Measurements from ENCODE around the gene LRP1-AS. TPM values are rescaled to one million over a fixed set of nuclear protein-coding genes. Genes with fewer than 3 reads are reported as not detected.

Gene LRP1-AS
- total RNA-seq, 1 donor from 2014 or later: not detected

DNA sequence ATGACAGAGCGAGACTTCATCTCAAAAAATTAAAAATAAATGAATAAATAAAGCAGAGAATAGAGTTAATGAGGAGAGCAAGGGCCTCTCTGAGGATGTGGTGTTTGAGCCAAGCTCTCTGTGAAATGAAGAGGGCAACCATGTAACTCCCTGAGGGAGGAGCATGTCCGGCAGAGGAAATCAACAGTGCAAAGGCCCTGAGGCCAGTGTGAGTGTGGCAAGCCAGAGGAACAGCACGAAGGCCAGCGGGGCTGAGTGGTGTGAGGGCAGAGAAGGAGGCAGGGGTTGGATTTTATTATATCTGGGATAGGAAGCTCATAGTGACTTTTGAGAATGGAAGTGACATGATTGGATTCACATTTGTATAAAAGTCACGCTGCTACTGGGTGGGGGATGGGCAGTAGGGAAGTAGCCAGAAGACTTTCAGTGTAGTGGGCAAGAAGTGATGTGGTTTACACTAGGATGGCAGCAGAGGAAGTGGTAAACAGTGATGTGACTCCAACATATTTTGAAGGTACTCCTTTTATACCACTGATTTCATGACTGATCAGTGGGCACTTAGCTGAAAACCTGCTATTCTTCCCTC lies 10.3 kb upstream of the LRP1-AS start:
- peak overlapping the region; percentile 30 for H3K27ac ChIP-seq (replicated peaks)
- intact Hi-C loops (cut with micrococcal nuclease): no loop called here

DNA sequence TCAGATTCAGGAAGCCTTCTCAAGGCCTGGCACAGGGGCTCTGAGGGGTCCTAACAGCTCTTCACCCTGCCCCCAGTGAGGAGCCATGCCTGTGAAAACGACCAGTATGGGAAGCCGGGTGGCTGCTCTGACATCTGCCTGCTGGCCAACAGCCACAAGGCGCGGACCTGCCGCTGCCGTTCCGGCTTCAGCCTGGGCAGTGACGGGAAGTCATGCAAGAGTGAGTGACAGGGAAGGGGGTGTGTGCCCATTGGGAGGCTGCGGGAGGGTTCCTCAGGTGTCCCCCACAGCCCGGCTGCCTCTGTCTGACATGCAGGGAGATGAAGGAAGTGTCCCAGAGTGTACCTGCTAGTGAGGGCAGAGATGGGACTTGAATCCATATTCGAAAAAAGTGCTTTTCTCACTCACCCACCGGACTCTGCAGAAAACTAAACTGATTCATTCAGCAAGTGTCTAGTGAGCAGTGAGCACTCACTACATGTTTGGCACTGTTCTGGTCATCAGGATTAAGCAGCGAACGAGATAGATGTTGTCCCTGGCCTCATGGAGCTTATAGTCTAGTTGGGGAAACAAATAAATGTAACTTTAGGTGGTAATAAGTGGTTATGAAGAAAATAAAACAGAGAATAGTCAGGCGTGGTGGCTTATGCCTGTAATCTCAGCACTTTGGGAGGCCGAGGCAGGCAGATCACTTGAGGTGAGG lies 9.4 kb upstream of the LRP1-AS start:
- Histone ChIP-seq H3K9me3 (replicated peaks) (no peaks in the 10 kb centered on the region), H3K27me3 (ENCODE audit: low read depth) (no peaks in the 10 kb centered on the region), H3K36me3 (peaks cover 83% of the 10 kb centered on the region), H3K27ac (replicated peaks) (peak overlapping the region; percentile 33), H3K4me1 (peaks cover 43% of the 10 kb centered on the region), H3K4me3 (no peak overlapping the region)
- no peak for TF ChIP-seq CTCF (IDR thresholded peaks at IDR 0.05; ENCODE audit: borderline replicate concordance)
- DNase-seq: no peak
- intact Hi-C loops (cut with micrococcal nuclease): no loop called here

More for the DNA sequence above, 10.3 kb upstream of the LRP1-AS start:
- Histone ChIP-seq H3K36me3 (peaks cover 91% of the 10 kb centered on the region), H3K4me3 (no peak overlapping the region), H3K27me3 (ENCODE audit: low read depth) (no peaks in the 10 kb centered on the region), H3K9me3 (replicated peaks) (no peaks in the 10 kb centered on the region), H3K4me1 (peaks cover 35% of the 10 kb centered on the region)
- TF ChIP-seq CTCF (IDR thresholded peaks at IDR 0.05; ENCODE audit: borderline replicate concordance): no peak
- DNase-seq: no peak

DNA sequence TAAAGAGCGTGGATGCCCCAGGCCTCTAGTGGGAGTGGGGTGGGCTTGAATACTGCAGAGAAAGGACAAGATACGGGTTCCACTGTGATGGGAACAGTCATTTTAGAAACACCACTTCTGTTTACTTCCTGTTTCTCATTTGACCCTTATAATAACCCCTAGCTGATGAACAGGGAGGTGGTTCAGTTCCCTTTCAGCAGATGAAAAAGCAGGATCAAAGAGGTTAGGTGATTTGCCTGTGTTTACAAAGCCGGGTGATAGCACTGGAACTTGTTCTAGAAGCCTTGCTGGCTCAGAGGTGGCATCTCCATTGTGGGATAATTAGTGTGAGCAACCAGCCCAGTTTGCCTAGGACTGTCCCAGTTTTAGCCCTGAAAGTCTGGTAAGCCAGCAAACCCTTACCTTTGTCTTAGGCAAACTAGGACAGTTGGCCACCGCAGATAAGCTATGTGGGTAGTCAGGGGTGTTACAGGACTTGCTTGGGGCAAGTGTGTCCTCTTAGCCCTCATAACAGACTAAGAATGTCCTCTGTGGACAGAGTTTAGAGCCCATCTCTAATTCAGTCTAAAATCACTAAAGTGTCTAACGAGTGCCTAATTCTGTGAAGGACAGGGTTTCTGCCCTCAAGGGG lies 7.5 kb upstream of the LRP1-AS start:
- H3K4me3 ChIP-seq: no peak overlapping the region
- DNase-seq: no peak
- no peak for TF ChIP-seq CTCF (IDR thresholded peaks at IDR 0.05; ENCODE audit: borderline replicate concordance)
- H3K36me3 ChIP-seq: peaks cover 68% of the 10 kb centered on the region
- intact Hi-C loops (cut with micrococcal nuclease): no loop called here
- no peaks in the 10 kb centered on the region for H3K27me3 ChIP-seq (ENCODE audit: low read depth)
- H3K9me3 ChIP-seq (replicated peaks): no peaks in the 10 kb centered on the region
- peaks cover 62% of the 10 kb centered on the region for H3K4me1 ChIP-seq
- peak overlapping the region; percentile 94 for H3K27ac ChIP-seq (replicated peaks)

GRCh38 chr12:57154076-57154475 lies 6.7 kb upstream of the LRP1-AS start:
- peaks cover 69% of the 10 kb centered on the region for H3K4me1 ChIP-seq
- DNase-seq: no peak
- H3K27ac ChIP-seq (replicated peaks): peak overlapping the region; percentile 94
- H3K27me3 ChIP-seq (ENCODE audit: low read depth): no peaks in the 10 kb centered on the region
- H3K36me3 ChIP-seq: peaks cover 62% of the 10 kb centered on the region
- no peak overlapping the region for H3K4me3 ChIP-seq
- no peaks in the 10 kb centered on the region for H3K9me3 ChIP-seq (replicated peaks)
- TF ChIP-seq CTCF (IDR thresholded peaks at IDR 0.05; ENCODE audit: borderline replicate concordance): no peak
- intact Hi-C loops (cut with micrococcal nuclease): no loop called here

- Histone ChIP-seq H3K27ac (replicated peaks) (peak overlapping the region; percentile 94), H3K4me1 (peaks cover 69% of the 10 kb centered on the region), H3K9me3 (replicated peaks) (no peaks in the 10 kb centered on the region), H3K4me3 (no peak overlapping the region), H3K27me3 (ENCODE audit: low read depth) (no peaks in the 10 kb centered on the region), H3K36me3 (peaks cover 57% of the 10 kb centered on the region)
- intact Hi-C loops (cut with micrococcal nuclease): no loop called here
- DNase-seq: no peak
- TF ChIP-seq CTCF (IDR thresholded peaks at IDR 0.05; ENCODE audit: borderline replicate concordance): no peak
Observed at GRCh38 chr12:57153415-57153997, 6.1 kb upstream of the LRP1-AS start.
